ENCODE measurements around the gene FANCB.

FANCB gene

GRCh38 chrX:14826319-14826718 lies 46.5 kb downstream of the FANCB start:
- no peak for TF ChIP-seq CTCF (conservative IDR thresholded peaks at IDR 0.05; ENCODE audit: control insufficient read depth, insufficient read depth, low read depth, low read length)
- H3K4me3 ChIP-seq (ENCODE audit: control insufficient read depth, low read depth, low read length): no peak overlapping the region
- DNase-seq (ENCODE audit: low read depth): no peak

GRCh38 chrX:14825851-14826250 lies 47.0 kb downstream of the FANCB start:
- no peak overlapping the region for H3K4me3 ChIP-seq (ENCODE audit: control insufficient read depth, low read depth, low read length)
- no peak for TF ChIP-seq CTCF (conservative IDR thresholded peaks at IDR 0.05; ENCODE audit: control insufficient read depth, insufficient read depth, low read depth, low read length)
- no peak for DNase-seq (ENCODE audit: low read depth)

- no peak for TF ChIP-seq CTCF (conservative IDR thresholded peaks at IDR 0.05; ENCODE audit: control insufficient read depth, insufficient read depth, low read depth, low read length)
- H3K4me3 ChIP-seq (ENCODE audit: control insufficient read depth, low read depth, low read length): no peak overlapping the region
- DNase-seq (ENCODE audit: low read depth): no peak
Measured at GRCh38 chrX:14819769-14820168, 53.1 kb downstream of the FANCB start.

GRCh38 chrX:14817571-14817970 lies 55.3 kb downstream of the FANCB start:
- no peak for DNase-seq (ENCODE audit: low read depth)
- TF ChIP-seq CTCF (conservative IDR thresholded peaks at IDR 0.05; ENCODE audit: control insufficient read depth, insufficient read depth, low read depth, low read length): no peak
- no peak overlapping the region for H3K4me3 ChIP-seq (ENCODE audit: control insufficient read depth, low read depth, low read length)

GRCh38 chrX:14802943-14803710 lies 69.7 kb downstream of the FANCB start:
- peak; percentile 26 for DNase-seq (ENCODE audit: low read depth)
- H3K4me3 ChIP-seq (ENCODE audit: control insufficient read depth, low read depth, low read length): no peak overlapping the region
- no peak for TF ChIP-seq CTCF (conservative IDR thresholded peaks at IDR 0.05; ENCODE audit: control insufficient read depth, insufficient read depth, low read depth, low read length)

GRCh38 chrX:14801136-14801535 lies 71.7 kb downstream of the FANCB start:
- no peak for TF ChIP-seq CTCF (conservative IDR thresholded peaks at IDR 0.05; ENCODE audit: control insufficient read depth, insufficient read depth, low read depth, low read length)
- DNase-seq (ENCODE audit: low read depth): peak; percentile 36
- H3K4me3 ChIP-seq (ENCODE audit: control insufficient read depth, low read depth, low read length): no peak overlapping the region
